SU-DHL-6 (cell line): ENCODE data around the gene VAV3.

Source experiments
- EZH2phosphoT487 ChIP-seq: fragments of 200-600 bp; sonication (generic), shearing (Covaris generic); conservative IDR thresholded peaks from 2 replicates; pipeline ENCODE4 v1.6.1; 2018; ENCODE audit warnings: mild to moderate bottlenecking, antibody characterized with exemption, low read length, moderate library complexity, mixed read lengths
- TF ChIP-seq, protein P1 (sequence below): fragments of 200-600 bp; sonication (generic); IDR thresholded peaks from one replicate; pipeline ENCODE4 v1.5.1; 2017; ENCODE audit warnings: antibody characterized with exemption, mild to moderate bottlenecking, low read length, moderate library complexity; ENCODE audit not compliant: insufficient read depth, poor library complexity, severe bottlenecking

- TF ChIP-seq, protein P1, sequence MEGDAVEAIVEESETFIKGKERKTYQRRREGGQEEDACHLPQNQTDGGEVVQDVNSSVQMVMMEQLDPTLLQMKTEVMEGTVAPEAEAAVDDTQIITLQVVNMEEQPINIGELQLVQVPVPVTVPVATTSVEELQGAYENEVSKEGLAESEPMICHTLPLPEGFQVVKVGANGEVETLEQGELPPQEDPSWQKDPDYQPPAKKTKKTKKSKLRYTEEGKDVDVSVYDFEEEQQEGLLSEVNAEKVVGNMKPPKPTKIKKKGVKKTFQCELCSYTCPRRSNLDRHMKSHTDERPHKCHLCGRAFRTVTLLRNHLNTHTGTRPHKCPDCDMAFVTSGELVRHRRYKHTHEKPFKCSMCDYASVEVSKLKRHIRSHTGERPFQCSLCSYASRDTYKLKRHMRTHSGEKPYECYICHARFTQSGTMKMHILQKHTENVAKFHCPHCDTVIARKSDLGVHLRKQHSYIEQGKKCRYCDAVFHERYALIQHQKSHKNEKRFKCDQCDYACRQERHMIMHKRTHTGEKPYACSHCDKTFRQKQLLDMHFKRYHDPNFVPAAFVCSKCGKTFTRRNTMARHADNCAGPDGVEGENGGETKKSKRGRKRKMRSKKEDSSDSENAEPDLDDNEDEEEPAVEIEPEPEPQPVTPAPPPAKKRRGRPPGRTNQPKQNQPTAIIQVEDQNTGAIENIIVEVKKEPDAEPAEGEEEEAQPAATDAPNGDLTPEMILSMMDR: no peak
- no peak for TF ChIP-seq EZH2phosphoT487
Observed at GRCh38 chr1:107972391-107973180, 7.6 kb upstream of the VAV3 start.
